Uterus (tissue), 2 donors: ENCODE data around the gene ANP32A.

Experiments used
- POLR2A ChIP-seq, 2 donors: fragments of 450-650 bp; IDR thresholded peaks; one replicate each; pipeline ENCODE4 v1.6.1; 2016; ENCODE audit warnings: antibody characterized with exemption in 2 of 2, mild to moderate bottlenecking in 1 of 2, moderate library complexity in 1 of 2
- TF ChIP-seq, protein P1 (sequence below), 4 experiments: fragments of 200-600 bp in 2 of 4; fragments of 450-650 bp in 2 of 4; sonication (generic) in 2 of 4; IDR thresholded peaks; one replicate each; pipeline ENCODE4 v1.5.1; 2016 to 2019; ENCODE audit warnings: antibody characterized with exemption in 4 of 4, mild to moderate bottlenecking in 2 of 4, moderate library complexity in 1 of 4

DNA sequence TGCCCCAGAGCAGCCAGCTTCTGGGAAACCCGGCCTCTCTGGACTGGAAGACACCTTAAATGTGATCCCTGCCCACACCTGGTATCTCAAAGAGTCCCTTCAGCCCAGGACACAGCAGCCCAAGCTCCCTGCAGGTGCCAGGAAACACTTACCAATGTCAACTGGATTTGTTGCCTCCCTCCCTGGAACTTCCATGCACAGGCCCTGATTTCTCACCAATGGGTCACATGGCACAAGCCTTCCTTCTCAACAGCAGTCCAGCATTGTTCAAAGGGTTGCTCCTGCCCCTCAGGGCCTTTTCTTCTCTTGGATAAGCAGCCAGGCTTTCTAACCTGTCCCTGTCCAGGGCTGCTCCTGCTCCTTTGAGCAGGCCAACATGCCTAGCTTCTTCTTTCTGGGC lies 31.6 kb downstream of the ANP32A start:
- TF ChIP-seq, protein P1, sequence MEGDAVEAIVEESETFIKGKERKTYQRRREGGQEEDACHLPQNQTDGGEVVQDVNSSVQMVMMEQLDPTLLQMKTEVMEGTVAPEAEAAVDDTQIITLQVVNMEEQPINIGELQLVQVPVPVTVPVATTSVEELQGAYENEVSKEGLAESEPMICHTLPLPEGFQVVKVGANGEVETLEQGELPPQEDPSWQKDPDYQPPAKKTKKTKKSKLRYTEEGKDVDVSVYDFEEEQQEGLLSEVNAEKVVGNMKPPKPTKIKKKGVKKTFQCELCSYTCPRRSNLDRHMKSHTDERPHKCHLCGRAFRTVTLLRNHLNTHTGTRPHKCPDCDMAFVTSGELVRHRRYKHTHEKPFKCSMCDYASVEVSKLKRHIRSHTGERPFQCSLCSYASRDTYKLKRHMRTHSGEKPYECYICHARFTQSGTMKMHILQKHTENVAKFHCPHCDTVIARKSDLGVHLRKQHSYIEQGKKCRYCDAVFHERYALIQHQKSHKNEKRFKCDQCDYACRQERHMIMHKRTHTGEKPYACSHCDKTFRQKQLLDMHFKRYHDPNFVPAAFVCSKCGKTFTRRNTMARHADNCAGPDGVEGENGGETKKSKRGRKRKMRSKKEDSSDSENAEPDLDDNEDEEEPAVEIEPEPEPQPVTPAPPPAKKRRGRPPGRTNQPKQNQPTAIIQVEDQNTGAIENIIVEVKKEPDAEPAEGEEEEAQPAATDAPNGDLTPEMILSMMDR (IDR thresholded peaks at IDR 0.05): no peak
- no peak for TF ChIP-seq POLR2A (IDR thresholded peaks at IDR 0.05)
